ENCODE results near the gene WDR93. TPM values are rescaled to one million over a fixed set of nuclear protein-coding genes. Genes with fewer than 3 reads are reported as not detected.

Gene WDR93
- polyA plus RNA-seq, 2 of the 4 experiments (the other 2 are of a cell fraction), result 0.10 to 0.26 TPM

DNA sequence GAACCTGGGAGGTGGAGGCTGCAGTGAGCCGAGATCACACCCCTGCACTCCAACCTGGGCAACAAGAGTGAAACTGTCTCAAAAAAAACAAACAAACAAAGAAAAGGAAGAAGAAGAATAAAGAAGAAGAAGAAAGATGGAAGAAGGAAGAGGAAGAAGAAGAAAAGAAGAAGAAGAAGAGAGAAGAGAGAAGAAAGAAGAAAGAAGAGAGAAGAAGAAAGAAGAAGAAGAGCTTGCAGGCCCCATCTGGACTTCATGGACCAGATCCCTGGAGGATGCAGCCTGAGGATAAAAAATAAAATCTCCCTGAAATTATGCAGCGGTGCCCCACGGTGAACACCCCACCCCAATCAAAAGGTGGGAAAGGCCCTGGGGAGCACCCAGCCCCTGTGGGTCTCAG is 69.2 kb downstream of the WDR93 start:
- ChIA-PET POLR2A (interaction anchor here (1.7 kb wide), 1 partner anchor 115 kb away, joined by 8 read pairs; no protein-coding TSS in a partner anchor), CTCF (interaction anchor here (0.6 to 17.7 kb wide), 57 partner anchors 9 to 466 kb away, joined by 3 to 491 read pairs (median 7); partner anchors contain the start of genes ANPEP, AP3S2, MESP1 and MESP2)
- DNase-seq (ENCODE audit: low read depth in 1 of 2, low spot score in 1 of 2), result no peak
- TF ChIP-seq JUN (IDR thresholded peaks at IDR 0.05) (no peak), RFX5 (IDR thresholded peaks at IDR 0.05) (no peak), POLR2A (IDR thresholded peaks at IDR 0.05; ENCODE audit: low read length) (no peak), ESRRA (IDR thresholded peaks at IDR 0.05; ENCODE audit: borderline replicate concordance, low read length) (no peak), TFCP2L1 (CRISPR knock-in tag; IDR thresholded peaks at IDR 0.05) (no peak), FOSB (CRISPR knock-in tag; IDR thresholded peaks at IDR 0.05) (no peak)
- TF ChIP-seq, protein P1, sequence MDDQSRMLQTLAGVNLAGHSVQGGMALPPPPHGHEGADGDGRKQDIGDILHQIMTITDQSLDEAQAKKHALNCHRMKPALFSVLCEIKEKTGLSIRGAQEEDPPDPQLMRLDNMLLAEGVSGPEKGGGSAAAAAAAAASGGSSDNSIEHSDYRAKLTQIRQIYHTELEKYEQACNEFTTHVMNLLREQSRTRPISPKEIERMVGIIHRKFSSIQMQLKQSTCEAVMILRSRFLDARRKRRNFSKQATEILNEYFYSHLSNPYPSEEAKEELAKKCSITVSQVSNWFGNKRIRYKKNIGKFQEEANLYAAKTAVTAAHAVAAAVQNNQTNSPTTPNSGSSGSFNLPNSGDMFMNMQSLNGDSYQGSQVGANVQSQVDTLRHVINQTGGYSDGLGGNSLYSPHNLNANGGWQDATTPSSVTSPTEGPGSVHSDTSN (IDR thresholded peaks at IDR 0.05), result no peak
- H3K4me3 ChIP-seq, result no peak overlapping the region
- no peak overlapping the region for H3K4me2 ChIP-seq
- peaks cover 9% of the 10 kb centered on the region; the same call in 2 of the 3 replicates for H3K4me1 ChIP-seq
- no peak for ATAC-seq
- 87% methylated on average over 3 of the region's 3 CpGs for whole genome bisulfite sequencing (ENCODE audit: missing lambda C conversion rate)
- FAIRE-seq, result no peak
- H3K9me3 ChIP-seq, result no peaks in the 10 kb centered on the region
- H3K27ac ChIP-seq, result no peak overlapping the region

DNA sequence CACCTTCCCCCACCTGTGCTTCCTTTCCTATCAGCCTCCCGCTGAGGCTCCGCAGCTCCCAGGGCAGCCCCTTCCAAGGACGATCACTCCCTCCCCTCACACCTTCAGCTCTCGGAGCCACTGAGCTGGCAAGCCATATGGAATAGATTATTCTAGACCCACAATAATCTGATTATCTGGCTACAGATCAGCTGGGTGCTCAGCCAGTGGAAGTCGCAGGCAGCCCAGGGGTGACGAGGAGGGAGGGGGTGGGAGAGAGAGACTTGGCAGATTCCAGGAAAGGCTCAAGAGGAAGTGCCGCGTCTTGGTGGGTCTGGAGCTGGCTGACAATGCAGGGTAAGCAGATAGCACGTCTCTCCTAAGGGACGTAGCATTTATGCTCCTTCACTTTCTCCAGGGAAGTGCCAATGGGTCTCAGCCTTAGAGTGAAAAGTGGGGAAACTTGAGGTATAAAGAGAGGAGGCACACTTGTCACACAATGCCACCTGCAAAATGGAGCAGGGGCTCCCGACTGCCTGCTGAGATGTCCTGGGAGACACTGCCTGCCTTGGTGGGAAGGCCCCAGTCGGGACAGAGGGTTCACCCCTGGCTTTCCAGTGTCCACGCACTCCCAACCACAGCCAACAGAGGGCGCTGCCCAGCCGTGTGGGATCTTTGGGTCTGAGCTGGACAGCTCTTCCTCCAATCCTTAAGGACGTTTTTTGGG is 69.8 kb downstream of the WDR93 start:
- Histone ChIP-seq H3K9me3 (no peaks in the 10 kb centered on the region), H3K4me1 (peaks cover 4% of the 10 kb centered on the region; the same call in 2 of the 3 replicates), H3K4me2 (no peak overlapping the region), H3K27ac (no peak overlapping the region), H3K4me3 (no peak overlapping the region)
- WGBS (ENCODE audit: missing lambda C conversion rate), result 39% methylated on average over 15 of the region's 16 CpGs
- peak; percentile 76 for FAIRE-seq
- POLR2A ChIA-PET, result interaction anchor here (0.8 to 1.7 kb wide), 5 partner anchors 10 to 128 kb away, joined by 3 to 9 read pairs (median 5); partner anchors contain the start of gene MESP1
- CTCF ChIA-PET, result interaction anchor here (0.6 to 17.7 kb wide), 78 partner anchors 10 to 649 kb away, joined by 3 to 491 read pairs (median 4); partner anchors contain the start of genes ANPEP, AP3S2, ARPIN and MESP1
- ATAC-seq, result peak; percentile 93 to 97
- DNase-seq (ENCODE audit: low read depth in 1 of 2, low spot score in 1 of 2), result peak; percentile 72 to 91
- no peak for TF ChIP-seq NR3C1 (IDR thresholded peaks at IDR 0.05)
- no peak for TF ChIP-seq FOSB (CRISPR knock-in tag; IDR thresholded peaks at IDR 0.05)
- TF ChIP-seq ZSCAN20 (CRISPR knock-in tag; IDR thresholded peaks at IDR 0.05), result no peak
- TF ChIP-seq, protein P2, sequence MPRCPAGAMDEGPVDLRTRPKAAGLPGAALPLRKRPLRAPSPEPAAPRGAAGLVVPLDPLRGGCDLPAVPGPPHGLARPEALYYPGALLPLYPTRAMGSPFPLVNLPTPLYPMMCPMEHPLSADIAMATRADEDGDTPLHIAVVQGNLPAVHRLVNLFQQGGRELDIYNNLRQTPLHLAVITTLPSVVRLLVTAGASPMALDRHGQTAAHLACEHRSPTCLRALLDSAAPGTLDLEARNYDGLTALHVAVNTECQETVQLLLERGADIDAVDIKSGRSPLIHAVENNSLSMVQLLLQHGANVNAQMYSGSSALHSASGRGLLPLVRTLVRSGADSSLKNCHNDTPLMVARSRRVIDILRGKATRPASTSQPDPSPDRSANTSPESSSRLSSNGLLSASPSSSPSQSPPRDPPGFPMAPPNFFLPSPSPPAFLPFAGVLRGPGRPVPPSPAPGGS (IDR thresholded peaks at IDR 0.05), result no peak
- TF ChIP-seq, protein P3, sequence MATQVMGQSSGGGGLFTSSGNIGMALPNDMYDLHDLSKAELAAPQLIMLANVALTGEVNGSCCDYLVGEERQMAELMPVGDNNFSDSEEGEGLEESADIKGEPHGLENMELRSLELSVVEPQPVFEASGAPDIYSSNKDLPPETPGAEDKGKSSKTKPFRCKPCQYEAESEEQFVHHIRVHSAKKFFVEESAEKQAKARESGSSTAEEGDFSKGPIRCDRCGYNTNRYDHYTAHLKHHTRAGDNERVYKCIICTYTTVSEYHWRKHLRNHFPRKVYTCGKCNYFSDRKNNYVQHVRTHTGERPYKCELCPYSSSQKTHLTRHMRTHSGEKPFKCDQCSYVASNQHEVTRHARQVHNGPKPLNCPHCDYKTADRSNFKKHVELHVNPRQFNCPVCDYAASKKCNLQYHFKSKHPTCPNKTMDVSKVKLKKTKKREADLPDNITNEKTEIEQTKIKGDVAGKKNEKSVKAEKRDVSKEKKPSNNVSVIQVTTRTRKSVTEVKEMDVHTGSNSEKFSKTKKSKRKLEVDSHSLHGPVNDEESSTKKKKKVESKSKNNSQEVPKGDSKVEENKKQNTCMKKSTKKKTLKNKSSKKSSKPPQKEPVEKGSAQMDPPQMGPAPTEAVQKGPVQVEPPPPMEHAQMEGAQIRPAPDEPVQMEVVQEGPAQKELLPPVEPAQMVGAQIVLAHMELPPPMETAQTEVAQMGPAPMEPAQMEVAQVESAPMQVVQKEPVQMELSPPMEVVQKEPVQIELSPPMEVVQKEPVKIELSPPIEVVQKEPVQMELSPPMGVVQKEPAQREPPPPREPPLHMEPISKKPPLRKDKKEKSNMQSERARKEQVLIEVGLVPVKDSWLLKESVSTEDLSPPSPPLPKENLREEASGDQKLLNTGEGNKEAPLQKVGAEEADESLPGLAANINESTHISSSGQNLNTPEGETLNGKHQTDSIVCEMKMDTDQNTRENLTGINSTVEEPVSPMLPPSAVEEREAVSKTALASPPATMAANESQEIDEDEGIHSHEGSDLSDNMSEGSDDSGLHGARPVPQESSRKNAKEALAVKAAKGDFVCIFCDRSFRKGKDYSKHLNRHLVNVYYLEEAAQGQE (IDR thresholded peaks at IDR 0.05), result peak; percentile 48; the same call in 1 of the 2 replicates
- no peak for TF ChIP-seq EP300 (IDR thresholded peaks at IDR 0.05)
- no peak for TF ChIP-seq HOXB5 (CRISPR knock-in tag; IDR thresholded peaks at IDR 0.05)
- TF ChIP-seq BHLHE40 (IDR thresholded peaks at IDR 0.05; ENCODE audit: low read depth, low read length), result no peak
- TF ChIP-seq, protein P4, sequence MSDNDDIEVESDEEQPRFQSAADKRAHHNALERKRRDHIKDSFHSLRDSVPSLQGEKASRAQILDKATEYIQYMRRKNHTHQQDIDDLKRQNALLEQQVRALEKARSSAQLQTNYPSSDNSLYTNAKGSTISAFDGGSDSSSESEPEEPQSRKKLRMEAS (IDR thresholded peaks at IDR 0.05), result 0 out of 2 replicates have a peak, but pooled peaks have one; percentile 25
- no peak for TF ChIP-seq JUN (IDR thresholded peaks at IDR 0.05)
- TF ChIP-seq, protein P1 (IDR thresholded peaks at IDR 0.05), result no peak
- TF ChIP-seq RARB (CRISPR knock-in tag; IDR thresholded peaks at IDR 0.05), result no peak
- TF ChIP-seq SMC3 (IDR thresholded peaks at IDR 0.05), result peak; percentile 97
- no peak for TF ChIP-seq ZFP36 (IDR thresholded peaks at IDR 0.05; ENCODE audit: borderline replicate concordance, partially characterized antibody)
- no peak for TF ChIP-seq MAZ (IDR thresholded peaks at IDR 0.05; ENCODE audit: borderline replicate concordance, low read depth, low read length)
- TF ChIP-seq PHF8 (IDR thresholded peaks at IDR 0.05; ENCODE audit: borderline replicate concordance, low read depth), result no peak
- TF ChIP-seq, protein P5, sequence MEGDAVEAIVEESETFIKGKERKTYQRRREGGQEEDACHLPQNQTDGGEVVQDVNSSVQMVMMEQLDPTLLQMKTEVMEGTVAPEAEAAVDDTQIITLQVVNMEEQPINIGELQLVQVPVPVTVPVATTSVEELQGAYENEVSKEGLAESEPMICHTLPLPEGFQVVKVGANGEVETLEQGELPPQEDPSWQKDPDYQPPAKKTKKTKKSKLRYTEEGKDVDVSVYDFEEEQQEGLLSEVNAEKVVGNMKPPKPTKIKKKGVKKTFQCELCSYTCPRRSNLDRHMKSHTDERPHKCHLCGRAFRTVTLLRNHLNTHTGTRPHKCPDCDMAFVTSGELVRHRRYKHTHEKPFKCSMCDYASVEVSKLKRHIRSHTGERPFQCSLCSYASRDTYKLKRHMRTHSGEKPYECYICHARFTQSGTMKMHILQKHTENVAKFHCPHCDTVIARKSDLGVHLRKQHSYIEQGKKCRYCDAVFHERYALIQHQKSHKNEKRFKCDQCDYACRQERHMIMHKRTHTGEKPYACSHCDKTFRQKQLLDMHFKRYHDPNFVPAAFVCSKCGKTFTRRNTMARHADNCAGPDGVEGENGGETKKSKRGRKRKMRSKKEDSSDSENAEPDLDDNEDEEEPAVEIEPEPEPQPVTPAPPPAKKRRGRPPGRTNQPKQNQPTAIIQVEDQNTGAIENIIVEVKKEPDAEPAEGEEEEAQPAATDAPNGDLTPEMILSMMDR (IDR thresholded peaks at IDR 0.05), result peak; percentile 98
- no peak for TF ChIP-seq POLR2A (IDR thresholded peaks at IDR 0.05; ENCODE audit: low read length)
- TF ChIP-seq JUNB (IDR thresholded peaks at IDR 0.05), result no peak
- no peak for TF ChIP-seq FOSL2 (IDR thresholded peaks at IDR 0.05)
- TF ChIP-seq FOSL2 (CRISPR knock-in tag; IDR thresholded peaks at IDR 0.05), result no peak
- TF ChIP-seq, protein P6, sequence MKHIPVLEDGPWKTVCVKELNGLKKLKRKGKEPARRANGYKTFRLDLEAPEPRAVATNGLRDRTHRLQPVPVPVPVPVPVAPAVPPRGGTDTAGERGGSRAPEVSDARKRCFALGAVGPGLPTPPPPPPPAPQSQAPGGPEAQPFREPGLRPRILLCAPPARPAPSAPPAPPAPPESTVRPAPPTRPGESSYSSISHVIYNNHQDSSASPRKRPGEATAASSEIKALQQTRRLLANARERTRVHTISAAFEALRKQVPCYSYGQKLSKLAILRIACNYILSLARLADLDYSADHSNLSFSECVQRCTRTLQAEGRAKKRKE (CRISPR knock-in tag; IDR thresholded peaks at IDR 0.05; ENCODE audit: low read depth), result no peak
- no peak for TF ChIP-seq ESRRA (IDR thresholded peaks at IDR 0.05; ENCODE audit: borderline replicate concordance, low read length)

Data from A549 (cell line).